ENCODE measurements around the gene CD34. TPM values are rescaled to one million over a fixed set of nuclear protein-coding genes. Genes with fewer than 3 reads are reported as not detected.

The CD34 gene
- total RNA-seq, 2 experiments from 2014 or later: not detected

GRCh38 chr1:207876131-207876530, 34.8 kb downstream of the CD34 start:
- Histone ChIP-seq H3K79me2 (ENCODE audit: insufficient read depth, low read depth, low read length) (no peaks in the 10 kb centered on the region), H3K9me3 (ENCODE audit: low read length) (no peaks in the 10 kb centered on the region), H3K4me1 (ENCODE audit: insufficient read depth, low read length, poor library complexity, severe bottlenecking) (peaks cover 21% of the 10 kb centered on the region), H3K4me2 (ENCODE audit: low read length) (no peak overlapping the region), H3K36me3 (ENCODE audit: insufficient read depth, low read length) (no peaks in the 10 kb centered on the region), H2AFZ (ENCODE audit: low read length) (no peak overlapping the region), H3K9me2 (ENCODE audit: insufficient read depth, low read length) (no peaks in the 10 kb centered on the region), H4K20me1 (ENCODE audit: insufficient read depth, low read length) (no peaks in the 10 kb centered on the region), H3K27ac (ENCODE audit: low read depth, low read length, poor library complexity, severe bottlenecking) (no peak overlapping the region), H3K4me3 (ENCODE audit: low read depth, low read length, poor library complexity, severe bottlenecking) (no peak overlapping the region)
- POLR2A ChIA-PET: interaction anchor here (0.5 to 9.5 kb wide), 5 partner anchors 51 to 1131 kb away, joined by 3 to 109 read pairs (median 3); partner anchors contain the start of gene CD46
- no peak for DNase-seq (ENCODE audit: low spot score)
- TF ChIP-seq EZH2phosphoT487 (IDR thresholded peaks at IDR 0.05; ENCODE audit: borderline replicate concordance, low read depth, low read length): no peak
- peak; percentile 39; the same call in 1 of the 2 replicates for TF ChIP-seq CTCF (conservative IDR thresholded peaks at IDR 0.05; ENCODE audit: low read length)
- BruUV-seq (replicated peaks): no TSS peak
- CTCF ChIA-PET (ENCODE audit: unreplicated experiment): interaction anchor here (0.6 to 1.5 kb wide), 6 partner anchors 8 to 64 kb away, joined by 3 to 5 read pairs (median 4); no protein-coding TSS in a partner anchor
- intact Hi-C loops (cut with micrococcal nuclease; ENCODE audit: unreplicated experiment): no loop called here

- Histone ChIP-seq H3K27ac (ENCODE audit: low read depth, low read length, poor library complexity, severe bottlenecking) (no peak overlapping the region), H3K4me3 (ENCODE audit: low read depth, low read length, poor library complexity, severe bottlenecking) (no peak overlapping the region), H3K4me1 (ENCODE audit: insufficient read depth, low read length, poor library complexity, severe bottlenecking) (peaks cover 21% of the 10 kb centered on the region), H3K4me2 (ENCODE audit: low read length) (no peak overlapping the region), H3K36me3 (ENCODE audit: insufficient read depth, low read length) (no peaks in the 10 kb centered on the region), H3K9me2 (ENCODE audit: insufficient read depth, low read length) (no peaks in the 10 kb centered on the region), H3K79me2 (ENCODE audit: insufficient read depth, low read depth, low read length) (no peaks in the 10 kb centered on the region), H3K9me3 (ENCODE audit: low read length) (no peaks in the 10 kb centered on the region), H4K20me1 (ENCODE audit: insufficient read depth, low read length) (no peaks in the 10 kb centered on the region), H2AFZ (ENCODE audit: low read length) (no peak overlapping the region)
- CTCF ChIA-PET (ENCODE audit: unreplicated experiment): interaction anchor here (0.6 to 1.5 kb wide), 6 partner anchors 9 to 64 kb away, joined by 3 to 5 read pairs (median 4); no protein-coding TSS in a partner anchor
- DNase-seq (ENCODE audit: low spot score): no peak
- intact Hi-C loops (cut with micrococcal nuclease; ENCODE audit: unreplicated experiment): no loop called here
- no TSS peak for BruUV-seq (replicated peaks)
- TF ChIP-seq CTCF (conservative IDR thresholded peaks at IDR 0.05; ENCODE audit: low read length) (no peak), EZH2phosphoT487 (IDR thresholded peaks at IDR 0.05; ENCODE audit: borderline replicate concordance, low read depth, low read length) (no peak)
- POLR2A ChIA-PET: interaction anchor here (0.5 to 9.5 kb wide), 2 partner anchors 51 to 1130 kb away, joined by 3 to 109 read pairs; no protein-coding TSS in a partner anchor
Observed at GRCh38 chr1:207875532-207875931, 35.4 kb downstream of the CD34 start.
